GM21723 (cell line): ENCODE results near the gene PIGQ.

Experiments
- ATAC-seq: cut with Tn5 transposase; IDR thresholded peaks from one replicate; pipeline ENCODE4 v1.9.1; 2021; ENCODE audit warnings: mild to moderate bottlenecking, moderate library complexity; ENCODE audit not compliant: unreplicated experiment

The PIGQ gene

DNA sequence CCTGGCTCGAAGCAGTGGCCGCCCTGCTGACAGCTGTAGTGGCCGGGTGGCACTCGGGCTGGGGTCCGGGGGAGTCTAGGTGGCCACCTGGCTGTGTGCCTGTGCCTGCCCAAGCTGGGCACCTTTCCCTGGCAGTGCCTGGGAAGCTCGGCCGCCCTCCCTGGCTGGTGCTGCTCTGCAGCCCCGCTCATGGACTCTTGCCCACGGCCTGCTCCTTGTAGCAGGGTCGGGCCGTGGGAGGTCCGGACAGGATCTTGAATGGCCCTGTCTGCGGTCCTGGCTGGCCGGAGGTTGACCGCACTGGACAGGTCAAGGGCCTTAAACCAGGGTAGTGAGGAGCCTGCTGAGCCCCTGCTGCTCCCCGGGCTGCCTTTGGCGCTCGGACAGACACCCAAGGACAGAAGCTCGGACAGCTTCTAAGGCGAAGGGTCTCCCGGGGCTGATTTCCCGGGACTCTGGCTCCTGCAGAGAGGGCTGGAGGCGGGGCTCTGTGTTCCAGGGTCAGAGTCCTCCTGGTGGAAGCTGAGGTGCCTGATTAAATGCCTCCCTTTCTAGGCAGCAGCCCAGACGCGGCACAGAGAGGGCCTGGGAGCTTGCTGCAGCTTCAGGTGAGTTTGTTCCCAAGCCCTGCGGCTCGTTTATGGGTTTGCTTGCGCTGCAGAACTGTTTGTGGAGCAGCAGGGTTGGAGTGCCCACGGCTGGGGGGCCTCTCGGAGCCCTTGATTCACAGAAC, 36.2 kb upstream of the PIGQ start:
- no peak for ATAC-seq

DNA sequence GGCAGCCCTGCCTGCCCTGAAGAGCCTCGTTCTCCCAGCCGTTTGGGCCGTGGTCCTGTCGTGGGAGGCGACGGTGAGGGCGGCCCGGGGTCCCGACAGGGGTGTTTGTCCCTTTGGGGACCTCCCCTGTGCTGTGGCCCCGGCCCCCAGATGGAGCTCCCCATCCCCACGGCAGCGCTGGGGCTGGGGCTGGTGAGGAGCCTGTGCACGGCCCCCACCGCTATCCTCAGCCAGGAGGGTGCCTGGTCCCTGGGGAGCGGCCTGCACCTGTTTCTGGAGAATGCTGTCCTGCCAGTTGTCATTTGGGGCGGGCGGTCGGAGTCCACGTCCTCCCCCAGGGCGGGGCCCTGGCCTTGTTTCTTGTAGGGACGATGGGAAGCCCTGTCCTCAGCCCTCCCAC, 35.6 kb upstream of the PIGQ start:
- no peak for ATAC-seq

DNA sequence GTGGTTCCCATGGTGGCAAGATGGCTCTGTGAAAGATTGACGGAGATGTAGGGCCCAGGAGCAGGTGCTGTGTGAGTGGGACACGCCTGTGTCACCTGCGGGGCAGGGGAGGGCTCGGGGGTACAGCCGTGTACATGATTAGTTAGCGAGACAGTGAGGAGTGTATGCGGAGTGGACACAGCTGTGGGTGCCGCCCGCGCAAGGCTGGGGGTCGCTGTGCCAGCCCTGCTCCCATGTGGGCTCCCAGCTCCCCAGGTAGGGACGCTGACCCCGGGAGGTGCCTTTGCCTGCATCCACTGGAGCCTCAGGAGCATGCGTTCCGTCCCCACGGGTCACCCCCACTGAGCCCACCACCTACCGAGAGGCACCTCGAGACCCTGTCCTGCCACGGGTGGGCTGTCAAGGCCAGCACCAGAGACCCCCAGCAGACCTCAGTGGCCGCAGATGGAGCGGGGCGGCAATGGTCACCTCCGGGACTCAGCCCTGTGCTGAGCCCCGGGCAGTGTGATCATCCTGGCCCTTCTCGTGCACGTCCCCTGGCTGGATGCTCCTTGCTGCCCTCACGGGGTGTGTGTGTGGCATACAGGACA, 34.8 kb upstream of the PIGQ start:
- ATAC-seq, result no peak

DNA sequence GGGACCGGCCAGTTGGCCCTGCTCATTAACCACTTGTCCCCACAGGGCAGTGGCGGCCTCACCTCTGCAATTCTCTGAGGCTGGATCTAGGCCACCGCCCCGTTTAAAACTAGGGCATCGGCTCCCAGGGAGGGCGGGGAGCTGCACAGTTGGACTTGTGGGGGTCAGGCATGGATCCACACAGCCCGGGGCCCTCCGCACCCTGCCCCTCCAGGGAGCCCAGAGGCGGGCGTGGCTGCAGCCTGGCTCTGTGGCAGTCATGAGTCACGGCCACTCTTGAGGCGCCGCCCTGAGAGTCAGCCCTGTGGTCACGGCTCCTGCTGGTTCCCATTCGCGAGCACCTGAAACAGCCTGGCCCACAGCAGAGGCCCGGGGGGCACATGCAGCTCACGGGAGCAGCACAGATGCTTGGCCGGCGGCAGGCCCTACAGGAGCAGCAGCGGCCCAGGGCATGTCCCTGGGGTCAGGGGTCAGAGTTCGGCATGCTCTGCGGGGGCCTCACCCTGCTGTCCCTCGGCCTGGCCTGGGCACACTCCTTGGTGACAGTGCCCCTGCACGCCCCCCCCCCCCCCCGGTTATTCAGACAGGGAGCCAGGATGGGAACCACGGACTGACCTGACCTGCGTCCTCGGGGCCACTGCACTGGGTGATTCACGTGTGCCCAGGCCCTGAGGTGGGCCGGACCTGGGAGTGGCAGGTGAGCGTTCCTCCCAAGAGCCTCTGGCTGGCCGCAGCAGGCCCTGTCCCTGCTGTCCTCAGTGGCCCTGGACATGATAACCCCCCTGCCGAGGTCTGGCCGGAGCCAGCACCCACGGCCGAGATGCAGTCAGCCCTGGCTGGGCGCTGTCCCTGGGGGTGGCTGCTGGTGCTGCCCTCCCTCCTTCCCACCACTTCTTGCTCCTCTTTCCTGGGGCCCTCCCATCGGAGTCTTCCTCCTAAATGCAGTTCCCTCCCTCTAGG, 34.0 kb upstream of the PIGQ start:
- ATAC-seq, result no peak

DNA sequence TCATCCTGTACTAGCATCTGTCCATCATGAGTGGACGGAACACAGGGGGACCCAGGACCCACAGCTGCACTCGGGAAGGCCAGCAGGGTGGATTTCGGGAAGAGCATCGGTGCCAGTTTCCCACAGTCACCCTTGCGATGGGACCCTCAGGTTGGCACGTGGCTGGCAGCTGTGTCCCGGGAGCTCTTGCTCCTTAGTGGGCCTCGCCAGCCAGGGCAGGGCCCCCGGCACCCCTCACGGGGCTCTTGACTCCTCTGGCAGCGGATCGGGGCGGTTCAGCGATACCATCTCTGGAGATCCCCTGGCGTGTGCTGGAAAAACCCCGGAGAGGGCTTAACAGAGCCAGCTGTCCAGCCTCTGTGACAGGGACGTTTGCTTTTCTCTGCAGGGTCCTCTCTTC, 33.0 kb upstream of the PIGQ start:
- ATAC-seq, result no peak

DNA sequence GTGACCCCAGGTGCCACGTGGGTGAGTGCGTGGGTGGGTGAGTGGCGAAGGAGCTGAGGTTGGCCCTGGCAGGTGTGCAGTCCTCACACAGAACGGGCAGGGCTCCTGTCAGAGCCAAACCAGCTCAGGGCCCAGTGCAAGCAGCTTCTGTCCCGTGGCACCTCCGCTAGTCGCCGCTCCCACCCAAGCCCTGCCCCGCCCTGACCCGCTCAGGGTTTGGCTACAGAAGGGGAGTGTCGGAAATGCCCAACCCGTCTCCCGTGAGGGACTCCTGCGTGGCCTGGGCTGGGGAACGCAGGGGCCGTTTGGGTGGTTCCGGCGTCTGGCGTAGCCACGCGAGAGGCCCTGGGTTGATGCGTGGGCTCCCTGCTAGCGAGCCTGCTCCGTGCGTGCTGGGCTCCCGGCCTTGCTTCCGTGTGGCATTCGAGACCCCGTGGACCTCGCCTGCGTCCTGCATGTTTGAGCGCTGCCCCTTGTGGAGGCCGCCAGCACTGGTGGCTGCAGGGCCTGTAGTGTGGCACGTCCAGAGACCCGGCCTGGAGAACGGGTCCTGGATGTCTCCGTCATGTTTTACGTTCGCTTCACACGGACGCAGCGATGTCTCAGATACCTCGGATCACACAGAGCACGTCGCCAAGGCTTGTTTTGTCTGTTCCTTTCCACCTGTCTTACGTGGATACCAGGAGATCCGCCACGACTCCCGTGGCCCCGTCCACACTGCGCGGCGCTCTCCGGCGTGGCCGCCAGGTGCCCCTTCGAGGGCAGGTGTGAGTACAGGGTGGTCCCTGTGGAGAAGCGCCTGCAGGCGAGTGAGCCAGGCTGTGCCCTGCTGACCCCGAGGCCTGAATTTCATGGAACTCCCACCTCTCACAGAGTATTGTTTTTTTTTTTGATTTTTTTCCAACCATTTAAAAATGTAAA, 32.1 kb upstream of the PIGQ start:
- no peak for ATAC-seq

DNA sequence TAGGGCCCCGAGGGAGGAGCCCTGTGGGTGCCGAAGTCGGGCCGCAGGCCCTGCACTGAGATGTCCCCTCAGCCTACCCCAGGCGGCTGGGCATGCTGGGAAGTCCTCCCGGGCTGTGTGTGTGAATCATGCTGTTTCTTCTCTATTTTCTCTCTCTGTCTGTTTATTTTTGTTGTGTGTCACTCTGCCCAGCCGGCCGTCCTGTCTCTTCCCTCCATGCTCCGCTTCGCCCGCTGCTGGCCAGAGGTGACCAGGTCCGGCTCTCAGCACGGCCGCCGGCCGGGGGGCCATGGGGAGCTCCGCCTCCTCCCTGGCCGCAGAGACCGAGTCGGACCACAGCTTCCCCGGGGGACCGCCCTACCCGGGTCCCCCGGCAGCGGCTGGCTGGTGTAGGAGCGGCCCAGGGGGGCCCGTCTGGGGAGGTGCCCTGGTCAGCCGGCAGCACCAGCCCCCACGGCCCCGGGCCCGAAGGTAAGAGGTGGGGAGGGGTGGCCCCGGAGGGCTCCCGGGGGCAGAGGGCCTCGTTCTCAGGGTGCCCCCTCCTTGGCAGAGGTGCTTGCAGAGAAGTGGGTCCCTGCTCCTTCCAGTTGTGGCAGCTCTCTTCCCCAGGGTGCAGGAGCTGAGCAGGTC, 29.8 kb upstream of the PIGQ start:
- no peak for ATAC-seq

DNA sequence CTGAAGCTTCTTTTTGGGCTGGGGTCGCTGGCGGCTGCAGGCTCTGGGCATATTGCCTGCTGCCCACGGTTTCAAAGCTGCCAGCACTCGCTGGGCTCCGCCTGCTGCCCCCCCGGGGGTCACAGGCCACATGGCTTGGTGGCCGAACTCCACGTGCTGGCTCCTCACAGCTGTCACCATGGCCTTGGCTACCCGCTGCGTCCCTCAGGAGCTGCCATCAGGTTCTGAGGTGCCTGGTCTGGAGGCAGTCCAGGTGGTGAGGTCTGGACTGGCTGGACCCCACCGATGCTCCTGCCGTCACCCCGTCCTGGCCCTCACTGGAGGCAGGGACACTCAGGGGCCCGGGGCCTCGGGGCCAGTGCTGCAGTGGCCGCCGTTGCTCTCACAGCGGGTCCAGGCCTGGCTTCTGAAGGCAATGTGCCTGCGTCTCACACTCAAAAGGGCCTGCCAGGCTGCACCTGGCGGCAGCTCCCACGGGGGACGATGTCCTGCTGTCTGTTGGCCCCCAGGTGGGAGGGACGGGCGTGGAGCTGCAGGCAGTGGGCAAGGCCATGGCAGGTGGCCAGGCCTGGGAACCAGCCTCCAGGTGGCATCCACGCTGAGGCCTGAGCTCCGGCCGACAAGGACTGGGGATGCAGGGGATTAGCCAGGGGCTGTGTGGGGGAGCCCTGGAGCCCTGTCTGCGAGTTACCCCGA, 29.0 kb upstream of the PIGQ start:
- ATAC-seq, result no peak

DNA sequence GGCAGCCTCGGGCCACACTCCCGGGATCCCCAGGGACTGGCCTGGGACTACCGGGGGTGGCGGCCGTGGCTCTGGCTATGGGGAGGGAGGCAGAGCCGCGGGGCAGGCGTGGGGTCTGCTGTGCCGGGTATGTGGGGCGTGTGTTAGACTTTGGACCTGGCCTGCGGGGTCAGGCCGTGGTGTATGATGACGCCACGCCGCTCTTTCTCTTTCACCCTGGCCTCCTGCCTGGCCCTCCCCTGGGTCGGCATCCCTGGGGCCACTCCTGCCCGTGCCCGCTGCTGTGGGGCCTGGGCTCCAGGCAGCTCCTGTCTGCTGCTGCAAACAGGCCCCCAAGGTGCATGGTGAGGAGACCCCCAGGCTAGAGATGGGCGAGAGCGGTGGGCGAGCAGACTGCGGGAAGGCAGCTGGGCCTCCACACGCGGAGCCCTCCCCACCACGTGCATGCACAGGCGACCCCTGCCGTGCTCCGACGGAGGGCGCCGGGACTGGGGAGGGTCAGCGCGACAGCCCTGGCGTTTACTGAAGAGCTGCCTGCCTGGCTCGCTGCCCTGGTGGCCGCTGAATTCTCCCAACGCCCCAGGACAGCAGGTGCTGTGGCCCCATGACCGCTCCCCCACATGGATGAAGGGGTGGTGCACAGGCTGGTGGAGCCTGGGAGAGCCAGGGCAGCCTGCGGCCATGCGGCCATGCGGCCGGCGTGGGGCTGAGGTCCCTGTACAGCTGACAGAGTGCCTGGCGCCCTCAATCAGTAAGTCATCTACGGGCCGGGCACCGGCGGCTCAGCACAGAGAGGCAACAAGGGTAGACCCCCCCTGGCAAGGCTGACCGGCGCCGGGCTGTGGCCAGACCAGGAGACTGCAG, 26.2 kb upstream of the PIGQ start:
- no peak for ATAC-seq

DNA sequence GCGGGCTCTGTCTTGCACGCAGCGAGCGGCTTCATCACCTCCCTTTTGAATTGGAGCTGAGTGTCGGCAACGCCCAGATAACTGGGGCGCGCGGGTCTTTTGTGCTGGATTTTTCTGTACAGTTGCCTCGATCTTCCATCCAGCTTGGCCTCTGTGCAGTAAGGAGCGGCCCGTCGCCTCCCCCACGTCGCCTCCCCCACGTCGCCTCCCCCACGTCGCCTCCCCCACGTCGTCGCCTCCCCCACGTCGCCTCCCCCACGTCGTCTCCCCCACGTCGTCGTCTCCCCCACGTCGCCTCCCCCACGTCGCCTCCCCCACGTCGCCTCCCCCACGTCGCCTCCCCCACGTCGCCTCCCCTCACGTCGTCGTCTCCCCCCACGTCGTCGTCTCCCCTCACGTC, 25.3 kb upstream of the PIGQ start:
- ATAC-seq, result no peak

DNA sequence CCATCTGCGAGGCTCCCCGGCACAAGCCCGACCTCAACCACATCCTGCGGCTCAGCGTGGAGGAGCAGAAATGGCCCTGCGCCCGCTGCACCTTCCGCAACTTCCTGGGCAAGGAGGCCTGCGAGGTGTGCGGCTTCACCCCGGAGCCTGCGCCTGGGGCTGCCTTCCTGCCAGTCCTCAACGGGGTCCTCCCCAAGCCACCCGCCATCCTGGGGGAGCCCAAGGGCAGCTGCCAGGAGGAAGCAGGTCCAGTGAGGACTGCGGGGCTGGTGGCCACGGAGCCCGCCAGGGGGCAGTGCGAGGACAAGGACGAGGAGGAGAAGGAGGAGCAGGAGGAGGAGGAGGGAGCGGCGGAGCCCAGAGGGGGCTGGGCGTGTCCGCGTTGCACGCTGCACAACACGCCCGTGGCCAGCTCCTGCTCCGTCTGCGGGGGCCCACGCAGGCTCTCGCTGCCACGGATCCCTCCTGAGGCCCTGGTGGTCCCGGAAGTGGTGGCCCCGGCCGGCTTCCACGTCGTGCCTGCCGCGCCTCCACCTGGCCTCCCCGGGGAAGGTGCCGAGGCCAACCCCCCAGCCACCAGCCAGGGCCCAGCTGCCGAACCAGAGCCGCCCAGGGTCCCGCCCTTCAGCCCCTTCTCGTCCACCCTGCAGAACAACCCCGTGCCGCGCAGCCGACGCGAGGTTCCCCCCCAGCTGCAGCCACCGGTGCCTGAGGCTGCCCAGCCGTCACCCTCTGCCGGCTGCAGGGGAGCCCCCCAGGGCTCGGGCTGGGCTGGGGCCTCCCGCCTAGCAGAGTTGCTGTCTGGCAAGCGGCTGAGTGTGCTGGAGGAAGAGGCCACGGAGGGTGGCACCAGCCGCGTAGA, 22.6 kb upstream of the PIGQ start:
- ATAC-seq, result no peak

DNA sequence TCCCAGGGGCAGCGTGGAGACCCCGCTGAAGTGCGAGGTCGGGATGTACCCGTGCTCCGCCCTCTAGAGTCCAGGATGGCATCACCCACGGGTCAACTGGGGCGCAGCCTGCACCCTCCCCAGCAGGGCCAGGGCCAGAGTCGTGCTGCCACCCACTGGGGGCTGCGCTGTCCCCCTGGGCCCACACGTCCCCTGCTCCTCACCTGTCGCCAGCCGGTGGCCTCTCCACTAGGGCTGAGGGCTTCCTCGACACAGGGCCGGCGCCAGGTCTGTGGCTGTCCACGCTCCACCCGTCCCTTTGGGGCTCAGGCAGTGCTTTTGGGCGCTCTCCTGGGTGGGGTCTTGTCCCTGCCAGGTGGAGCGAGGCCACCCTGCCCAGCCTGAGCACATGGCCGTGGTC, 21.2 kb upstream of the PIGQ start:
- ATAC-seq, result no peak

DNA sequence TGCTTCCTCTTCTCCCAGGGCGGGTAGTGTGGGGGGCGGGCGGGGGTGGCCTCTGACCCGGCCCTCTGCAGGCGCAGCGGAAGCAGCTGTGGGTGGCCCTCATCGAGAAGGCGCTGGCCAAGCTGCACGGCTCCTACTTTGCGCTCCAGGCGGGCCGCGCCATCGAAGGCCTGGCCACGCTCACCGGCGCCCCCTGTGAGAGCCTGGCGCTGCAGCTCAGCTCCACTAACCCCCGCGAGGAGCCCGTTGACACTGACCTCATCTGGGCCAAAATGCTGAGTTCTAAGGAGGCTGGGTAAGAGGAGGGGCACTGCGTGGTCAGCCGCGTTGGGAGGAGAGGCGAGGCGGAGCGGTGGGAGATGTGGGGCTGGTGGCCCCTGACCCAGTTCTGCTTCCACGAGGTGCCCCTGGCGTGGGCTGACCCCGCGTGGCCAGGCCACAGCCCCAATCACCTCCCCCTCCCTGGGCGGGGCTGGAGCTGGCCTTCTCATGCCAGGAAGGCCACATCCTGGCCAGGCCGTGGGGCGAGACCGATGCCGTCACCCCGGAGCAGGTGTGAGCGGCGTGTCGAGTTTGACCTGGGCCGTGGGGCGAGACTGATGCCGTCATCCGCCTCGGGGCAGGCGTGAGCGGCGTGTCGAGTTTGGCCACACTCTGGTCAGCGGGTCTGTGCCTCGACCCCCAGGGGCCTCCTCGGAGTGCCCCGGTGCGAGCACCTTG, 20.1 kb upstream of the PIGQ start:
- ATAC-seq, result no peak

DNA sequence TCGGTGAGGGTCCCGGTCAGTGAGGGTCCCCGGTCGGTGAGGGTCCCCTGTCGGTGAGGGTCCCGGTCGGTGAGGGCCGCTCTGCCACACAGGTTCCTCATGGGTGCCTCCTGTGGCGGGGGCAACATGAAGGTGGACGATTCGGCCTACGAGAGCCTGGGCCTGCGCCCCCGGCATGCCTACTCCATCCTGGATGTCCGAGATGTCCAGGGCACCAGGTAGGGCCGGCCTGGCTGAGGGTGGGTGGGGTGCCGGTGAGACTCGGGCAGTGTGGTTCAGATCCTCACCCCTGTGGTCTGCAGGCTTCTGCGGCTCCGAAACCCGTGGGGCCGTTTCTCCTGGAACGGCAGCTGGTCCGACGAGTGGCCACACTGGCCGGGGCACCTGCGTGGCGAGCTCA, 18.6 kb upstream of the PIGQ start:
- no peak for ATAC-seq

DNA sequence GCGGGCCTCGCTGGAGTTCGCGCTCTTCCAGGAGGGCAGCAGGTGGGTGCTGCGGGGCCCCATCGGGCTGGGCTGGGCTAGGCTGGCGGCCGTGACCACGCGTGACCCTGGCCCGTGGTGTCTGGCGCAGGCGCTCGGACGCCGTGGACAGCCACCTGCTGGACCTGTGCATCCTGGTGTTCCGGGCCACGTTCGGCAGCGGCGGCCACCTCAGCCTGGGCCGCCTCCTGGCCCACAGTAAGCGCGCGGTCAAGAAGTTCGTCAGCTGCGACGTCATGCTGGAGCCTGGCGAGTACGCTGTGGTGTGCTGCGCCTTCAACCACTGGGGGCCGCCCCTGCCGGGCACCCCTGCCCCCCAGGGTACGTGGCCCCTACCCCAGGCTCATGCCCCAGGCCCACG, 17.6 kb upstream of the PIGQ start:
- no peak for ATAC-seq

DNA sequence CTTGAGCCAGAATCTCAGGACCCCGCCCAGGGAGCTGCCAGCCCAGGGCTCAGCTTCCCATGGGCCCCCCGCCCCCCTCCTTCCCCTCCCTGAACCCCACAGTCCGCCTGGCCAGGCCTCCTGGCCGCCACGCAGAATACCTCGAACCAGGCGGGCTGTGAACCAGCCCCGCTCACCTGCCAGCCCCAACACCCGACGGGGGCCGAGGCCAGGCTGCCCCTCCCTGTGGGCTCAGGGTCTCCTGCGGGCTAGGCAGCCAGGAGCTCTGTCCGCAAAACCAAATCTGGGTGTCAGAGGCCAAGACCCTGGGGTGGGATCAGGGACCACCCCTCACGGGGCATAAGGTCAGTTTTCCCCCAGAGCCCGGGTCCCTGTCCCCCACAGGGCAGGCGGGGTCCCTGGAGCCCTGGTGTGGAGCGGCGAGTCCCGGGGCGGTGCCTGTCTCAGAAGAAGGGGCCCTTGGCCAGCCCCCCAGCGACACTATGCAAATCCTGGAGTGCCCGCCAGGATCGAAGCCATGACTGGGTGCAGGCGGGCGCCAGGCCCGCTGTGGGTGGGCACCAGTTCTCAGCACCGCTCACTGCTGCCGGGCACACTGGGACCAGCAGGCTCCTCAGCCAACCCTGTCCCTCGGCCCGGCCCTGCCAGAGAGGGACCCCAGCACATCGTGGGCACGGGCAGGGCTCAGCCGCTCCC, 16.0 kb upstream of the PIGQ start:
- ATAC-seq, result no peak

DNA sequence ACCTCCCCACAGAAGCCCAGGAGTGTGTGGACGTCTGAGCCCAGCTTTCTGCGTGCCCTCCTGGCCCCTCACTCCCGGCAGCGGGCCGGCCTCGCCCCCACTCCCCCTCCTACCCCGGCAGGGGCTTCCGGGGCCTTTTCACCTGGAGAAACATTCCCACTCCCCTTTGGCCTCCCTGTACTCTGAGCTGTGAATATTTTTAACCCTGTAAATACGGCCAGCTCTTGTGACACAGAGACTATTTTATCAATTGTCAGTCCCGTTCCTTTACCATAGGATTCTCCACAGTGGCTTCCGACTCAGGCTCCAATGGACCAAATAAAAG, 15.5 kb upstream of the PIGQ start:
- ATAC-seq, result no peak
